ENCODE data around the gene KRTAP15-1.

KRTAP15-1 gene, protein sequence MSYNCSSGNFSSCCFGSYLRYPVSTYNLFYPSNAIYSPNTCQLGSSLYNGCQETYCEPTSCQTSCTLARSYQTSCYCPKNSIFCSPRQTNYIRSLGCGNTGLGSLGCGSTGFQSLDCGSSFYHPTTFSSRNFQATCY

GRCh38 chr21:30439975-30440374, at the start of gene KRTAP15-1:
Gene KRTAP15-1, plus strand, starts transcription at chr21:30440275. Its CDS starts 53 bp downstream, at chr21:30440328.
- DNase-seq = no peak

- no peak for DNase-seq
These were observed 48.5 kb upstream of the KRTAP15-1 start for GRCh38 chr21:30391492-30392025.

DNA sequence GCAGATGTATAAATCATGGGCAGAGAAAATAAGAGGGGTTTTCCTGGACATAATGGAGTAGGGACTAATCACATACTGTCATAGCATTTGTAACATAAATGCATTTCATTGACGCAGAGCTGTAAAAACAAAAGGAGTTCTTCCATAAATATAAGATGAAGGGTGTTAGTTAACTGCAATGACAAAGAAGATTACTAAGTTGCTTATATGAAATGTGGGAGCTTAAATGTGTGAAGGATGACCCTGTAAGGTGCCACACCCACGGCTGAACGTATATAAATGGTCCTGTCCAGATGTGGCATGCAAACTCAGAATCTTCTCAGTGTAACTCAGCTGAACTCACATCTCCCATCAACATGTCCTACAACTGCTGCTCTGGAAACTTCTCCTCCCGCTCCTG, 44.3 kb upstream of the KRTAP15-1 start, which contains the start of gene KRTAP13-1:
Gene KRTAP13-1, plus strand, starts transcription at position 301 of the 400 bp plus-strand sequence. Its CDS starts 56 bp downstream, at position 357.
- DNase-seq = no peak

DNA sequence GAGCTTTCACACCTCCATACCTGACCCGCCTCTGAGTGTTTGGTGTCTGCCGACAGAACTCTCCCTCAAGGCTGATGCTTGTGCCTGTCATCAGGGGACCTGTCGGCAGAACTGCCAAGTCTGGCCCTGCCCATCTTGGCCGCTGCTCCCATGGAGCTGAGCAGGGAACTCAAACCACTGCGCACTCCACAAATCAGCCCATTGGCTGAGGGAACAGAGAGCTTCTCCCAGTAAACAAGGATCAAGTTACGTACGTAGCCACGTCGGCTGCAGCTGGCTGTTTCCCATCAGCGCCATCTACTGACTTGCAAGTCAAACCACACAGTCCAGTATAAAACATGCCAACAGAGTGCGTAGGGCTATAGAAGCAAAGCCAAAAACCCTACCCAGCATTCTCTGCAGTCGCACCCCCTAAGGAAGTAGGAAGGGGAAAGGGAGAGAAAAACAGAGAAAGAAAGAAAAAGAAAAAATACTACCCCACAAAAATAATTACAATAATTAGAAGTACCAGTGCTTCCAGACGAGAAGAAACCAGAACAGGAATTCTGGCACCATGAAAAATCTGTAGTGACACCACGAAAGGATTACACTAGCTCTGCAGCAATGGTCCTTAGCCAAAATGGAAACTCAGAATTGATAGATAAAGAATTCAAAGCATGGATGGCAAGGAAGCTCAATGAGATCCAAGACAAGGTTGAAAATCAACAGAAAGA, 31.1 kb upstream of the KRTAP15-1 start:
- DNase-seq = no peak

DNA sequence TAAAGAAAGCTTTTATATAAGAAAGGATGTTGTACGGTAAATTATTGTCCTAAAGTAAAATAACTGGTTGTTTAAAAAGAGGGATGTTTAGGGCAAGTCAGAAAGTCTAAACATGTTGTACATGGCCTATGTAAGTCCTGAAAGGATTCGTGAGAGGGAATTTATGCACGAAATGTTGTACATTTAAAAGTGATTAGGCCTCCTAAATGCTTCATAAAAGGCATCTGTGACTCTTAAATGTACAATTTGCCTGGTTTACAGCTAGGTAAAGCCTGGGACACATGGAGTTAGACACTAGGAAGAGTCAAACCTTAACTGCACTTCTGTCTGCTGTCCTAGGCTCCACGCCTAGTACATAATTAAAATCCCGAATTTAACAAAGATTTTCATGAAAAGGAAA, 24.1 kb upstream of the KRTAP15-1 start:
- no peak for DNase-seq

- DNase-seq = no peak
These were observed 14.2 kb upstream of the KRTAP15-1 start, which contains the start of gene KRTAP13-3 for GRCh38 chr21:30425826-30426225. Gene KRTAP13-3, minus strand, starts transcription at chr21:30425926. Its CDS starts 14 bp downstream, at chr21:30425912.

DNA sequence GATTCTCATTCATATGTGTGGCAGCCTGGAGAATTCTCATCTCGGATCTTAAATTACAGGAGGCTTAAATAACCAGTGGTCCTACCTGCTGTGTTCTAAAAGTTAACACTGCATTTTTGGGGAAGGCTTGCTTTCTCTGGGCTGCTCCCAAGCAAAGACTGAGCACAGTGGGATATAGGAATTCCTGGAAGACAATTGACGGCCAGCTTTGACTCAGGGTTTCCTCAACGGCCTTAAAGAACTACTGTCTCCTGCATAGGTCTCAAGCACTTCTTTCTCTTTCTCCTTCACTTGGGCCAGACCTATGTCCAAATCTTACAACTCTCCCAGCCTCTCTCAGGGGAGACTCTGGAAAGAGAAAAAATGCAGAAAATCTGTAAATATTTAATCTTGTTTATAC, 13.3 kb upstream of the KRTAP15-1 start:
- DNase-seq = no peak

DNA sequence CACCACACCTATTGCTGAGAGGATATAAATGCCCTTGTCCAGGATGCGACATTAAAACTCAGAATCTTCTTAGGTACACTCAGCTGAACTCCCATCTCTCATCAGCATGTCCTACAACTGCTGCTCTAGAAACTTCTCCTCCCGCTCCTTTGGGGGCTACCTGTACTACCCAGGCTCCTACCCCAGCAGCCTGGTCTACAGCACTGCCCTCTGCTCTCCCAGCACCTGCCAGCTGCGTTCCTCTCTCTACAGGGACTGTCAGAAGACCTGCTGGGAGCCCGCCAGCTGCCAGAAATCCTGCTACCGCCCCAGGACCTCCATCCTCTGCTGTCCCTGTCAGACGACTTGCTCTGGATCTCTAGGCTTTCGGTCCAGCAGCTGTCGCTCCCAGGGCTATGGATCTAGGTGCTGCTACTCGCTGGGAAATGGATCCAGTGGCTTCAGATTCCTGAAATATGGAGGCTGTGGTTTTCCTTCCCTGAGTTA, 9.9 kb upstream of the KRTAP15-1 start, which contains the start of gene KRTAP13-4:
Gene KRTAP13-4, plus strand, starts transcription at position 51 of the 486 bp plus-strand sequence. Its CDS starts 56 bp downstream, at position 107.
- DNase-seq = no peak

DNA sequence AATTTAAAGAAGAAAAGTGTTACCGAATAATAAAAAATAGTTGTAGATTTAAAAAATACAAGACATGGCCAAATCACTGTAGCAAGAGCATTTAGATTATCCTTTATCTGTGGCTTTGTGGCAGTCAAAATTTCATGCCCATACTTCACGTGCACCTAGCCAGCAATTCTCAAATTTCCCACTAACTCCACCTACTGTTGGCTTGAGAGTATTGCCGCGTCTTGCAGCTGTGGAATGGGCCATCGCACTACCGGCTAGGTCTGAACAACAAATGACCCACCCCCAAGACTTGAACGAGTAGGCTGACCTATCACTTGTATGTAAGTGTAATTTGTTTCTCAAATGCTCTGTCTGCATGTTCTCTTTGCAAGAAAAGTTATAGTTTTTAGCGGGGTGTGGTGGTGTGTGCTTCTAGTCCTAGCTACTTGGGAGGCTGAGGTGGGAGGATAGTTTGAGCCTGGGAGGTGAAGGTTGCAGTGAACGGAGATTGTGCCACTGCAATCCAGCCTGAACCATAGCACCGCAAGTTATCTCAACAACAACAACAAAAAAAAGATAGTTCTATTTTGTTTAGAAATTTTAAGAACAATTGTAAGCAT, 5.9 kb upstream of the KRTAP15-1 start:
- no peak for DNase-seq

- no peak for DNase-seq
These were observed 3.0 kb upstream of the KRTAP15-1 start for GRCh38 chr21:30437010-30437565.

DNA sequence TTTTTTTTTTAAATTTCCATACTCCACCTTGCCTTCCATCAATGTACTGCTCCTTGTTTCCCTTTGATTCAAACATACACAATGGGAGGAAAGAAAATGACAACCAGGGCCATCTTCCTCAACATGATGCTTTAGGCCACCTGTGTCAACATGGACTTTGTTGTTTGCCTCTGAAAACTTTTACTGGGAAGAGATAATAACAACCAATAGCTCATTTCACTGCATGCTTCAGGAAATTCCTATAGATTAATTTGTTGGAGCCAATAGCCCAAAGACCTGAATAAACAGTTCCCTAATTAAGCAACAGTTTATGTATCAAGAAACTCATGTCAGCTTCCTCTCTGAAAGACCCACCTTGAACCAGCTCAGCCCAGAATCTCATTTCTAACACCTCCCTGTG, 3.2 kb downstream of the KRTAP15-1 start:
- DNase-seq = no peak

- DNase-seq = no peak
These were observed 4.1 kb downstream of the KRTAP15-1 start for GRCh38 chr21:30444204-30444603.

- no peak for DNase-seq
These were observed 7.0 kb downstream of the KRTAP15-1 start for GRCh38 chr21:30447056-30447455.

- DNase-seq = no peak
These were observed 8.4 kb downstream of the KRTAP15-1 start for GRCh38 chr21:30448514-30448913.

DNA sequence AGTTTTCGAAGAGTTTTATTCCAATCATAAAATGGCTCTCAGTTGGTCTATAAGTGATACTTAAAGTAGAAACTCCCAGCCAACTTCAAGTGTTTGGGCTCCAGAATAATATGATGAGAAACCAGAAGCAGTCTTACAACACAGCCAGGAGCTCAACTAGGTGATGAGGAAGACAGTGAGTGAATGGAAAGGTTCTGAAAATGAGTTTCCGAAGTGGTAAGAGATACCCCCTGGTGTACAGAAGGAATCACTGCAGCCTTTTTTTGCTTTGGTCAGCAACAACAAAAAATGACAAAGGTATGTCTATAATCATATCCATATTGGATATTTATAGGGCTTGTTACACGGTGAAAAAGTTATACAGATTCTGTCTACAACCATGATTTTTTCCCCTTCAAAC, 23.6 kb downstream of the KRTAP15-1 start:
- no peak for DNase-seq

DNA sequence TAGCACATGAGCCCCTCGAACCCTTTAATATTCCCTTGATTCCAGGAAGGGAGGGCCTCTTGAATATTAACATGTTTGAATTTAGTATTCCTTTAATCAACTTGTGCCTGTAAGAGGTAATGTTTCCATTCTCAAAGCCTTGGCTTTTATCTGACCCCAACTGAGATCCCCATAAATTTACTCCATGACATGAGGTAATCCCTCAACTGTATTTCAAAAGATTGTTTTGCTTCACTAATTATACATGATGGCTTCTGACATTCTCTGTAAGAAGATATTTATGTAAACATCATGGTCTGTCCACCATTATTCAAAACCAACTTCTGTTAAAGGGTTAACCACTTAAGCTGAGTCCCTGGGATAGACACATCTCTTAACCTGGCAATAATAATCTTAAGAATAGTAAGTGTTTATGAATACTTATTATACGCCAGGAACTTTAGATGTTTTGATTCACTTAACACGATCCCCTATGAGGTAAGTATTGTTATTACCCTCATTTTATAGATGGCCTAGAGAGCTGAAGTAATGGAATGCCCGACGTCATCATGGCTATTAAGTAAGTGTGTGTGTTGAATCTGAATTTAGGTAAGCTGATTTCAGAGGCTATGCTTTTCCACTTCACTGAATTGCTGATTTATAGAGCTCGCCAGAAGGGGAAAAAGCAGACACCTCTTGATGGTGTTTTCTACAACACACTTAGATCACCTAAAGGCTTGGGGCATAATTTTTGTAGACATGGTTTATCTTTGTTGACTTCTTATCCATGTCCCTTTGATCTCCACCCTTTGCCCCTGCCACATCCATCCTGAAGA, 29.0 kb downstream of the KRTAP15-1 start:
- no peak for DNase-seq

DNA sequence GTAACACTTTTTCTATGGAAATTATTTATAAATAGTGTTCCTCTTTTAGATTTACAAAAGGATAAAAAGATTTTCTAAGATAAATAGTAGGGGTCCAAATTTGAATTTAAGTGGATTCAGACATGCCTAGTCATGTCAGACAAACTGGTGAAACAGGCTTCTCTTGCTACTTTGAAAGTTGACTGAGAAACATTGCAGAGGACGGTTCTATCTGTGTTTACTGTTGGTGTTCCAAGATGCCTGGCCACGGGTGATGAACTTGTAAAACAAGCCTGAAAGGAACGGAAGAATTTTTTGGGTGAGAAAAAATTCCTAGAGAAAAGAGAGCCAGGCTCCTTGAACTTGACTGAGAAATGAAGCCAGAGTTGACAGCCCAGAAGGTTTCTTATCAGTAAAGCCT, 37.9 kb downstream of the KRTAP15-1 start:
- no peak for DNase-seq

GRCh38 chr21:30479259-30479658, 39.2 kb downstream of the KRTAP15-1 start:
- no peak for DNase-seq

DNA sequence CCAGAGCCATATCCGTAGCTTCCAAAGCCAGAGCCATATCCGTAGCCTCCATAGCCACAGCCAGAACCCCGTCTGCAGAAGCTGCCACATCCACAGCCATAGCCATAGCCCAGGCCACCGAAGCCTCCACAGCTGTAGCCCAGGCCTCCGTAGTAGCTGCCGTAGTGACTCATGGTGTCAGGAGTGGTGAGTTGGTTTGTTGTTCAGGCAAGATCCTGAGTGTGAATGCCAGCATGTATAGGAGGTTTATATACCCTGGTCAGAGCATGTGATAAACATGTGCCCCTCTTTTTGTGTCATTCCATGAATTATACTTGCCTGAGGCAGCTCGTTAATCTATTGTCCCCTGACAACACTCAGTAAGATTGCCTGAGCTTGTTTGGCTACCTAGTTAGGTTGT, 40.1 kb downstream of the KRTAP15-1 start, which contains the start of gene KRTAP19-1:
Gene KRTAP19-1, minus strand, starts transcription at position 223 of the 400 bp plus-strand sequence. Its CDS starts 50 bp downstream, at position 173.
- no peak for DNase-seq

GRCh38 chr21:30482130-30482529, 42.1 kb downstream of the KRTAP15-1 start:
- DNase-seq = no peak

DNA sequence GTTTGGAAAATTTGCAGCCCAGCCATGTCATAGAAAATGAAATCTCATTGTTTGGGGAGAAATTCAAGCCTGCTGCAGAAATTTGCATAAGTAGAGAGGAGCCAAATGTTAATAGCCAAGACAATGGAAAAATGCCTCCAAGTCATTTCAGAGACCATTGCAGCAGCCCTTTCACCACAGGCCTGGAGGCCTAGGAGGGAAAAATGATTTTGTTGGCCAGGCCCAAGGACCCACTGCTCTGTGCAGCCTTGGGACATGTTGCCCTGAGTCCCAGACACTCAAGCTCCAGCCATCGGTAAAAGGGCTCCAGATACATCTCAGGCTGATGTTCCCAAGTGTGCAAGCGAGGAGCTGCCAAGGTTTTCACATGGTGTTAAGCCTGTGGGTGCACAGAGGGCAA, 46.1 kb downstream of the KRTAP15-1 start:
- DNase-seq = no peak

DNA sequence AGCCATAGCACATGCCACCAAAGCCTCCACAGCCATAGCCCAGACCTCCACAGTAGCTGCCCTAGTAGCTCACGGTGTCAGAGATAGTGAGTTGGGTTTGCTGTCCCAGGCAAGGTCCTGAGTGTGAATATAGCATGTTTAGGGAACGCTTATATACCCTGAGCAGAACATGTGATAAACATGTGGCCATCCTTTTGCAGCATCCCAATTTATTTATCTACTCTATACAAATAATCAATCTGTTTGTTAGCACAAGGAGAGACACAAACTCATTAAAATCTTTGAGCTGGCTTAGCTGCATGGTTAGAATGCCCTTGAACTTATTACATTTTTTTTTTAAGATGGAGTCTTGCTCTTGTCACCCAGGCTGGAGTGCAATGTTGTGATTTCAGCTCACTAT, 47.3 kb downstream of the KRTAP15-1 start, which contains the start of gene KRTAP19-2:
Gene KRTAP19-2, minus strand, starts transcription at position 101 of the 400 bp plus-strand sequence. Its CDS starts 88 bp downstream, at position 13.
- DNase-seq = no peak

Data from activated CD4-positive, alpha-beta T cell treated with anti-CD3 and anti-CD28 coated beads for 4 hours (primary cell).